Measurements from ENCODE around the gene CUTA.
"Not testable (repeated sequence)": the region's sequence is repeated elsewhere in the genome, so short reads cannot be mapped to it uniquely, and the experiment has no call there.

Gene CUTA

GRCh38 chr6:33399881-33400280, 18.0 kb downstream of the CUTA start:
- DNase-seq, result not testable (repeated sequence)

- not testable (repeated sequence) for DNase-seq
These were observed 19.3 kb downstream of the CUTA start for GRCh38 chr6:33398601-33399000.

GRCh38 chr6:33397541-33397940, 20.4 kb downstream of the CUTA start:
- DNase-seq, result no peak

GRCh38 chr6:33392979-33393378, 24.9 kb downstream of the CUTA start:
- DNase-seq, result no peak

GRCh38 chr6:33392595-33392948, 25.3 kb downstream of the CUTA start:
- no peak for DNase-seq

- peak; percentile 68 for DNase-seq
These were observed 25.8 kb downstream of the CUTA start for GRCh38 chr6:33391922-33392594.

GRCh38 chr6:33391278-33391921, 26.5 kb downstream of the CUTA start, which contains the start of gene KIFC1:
TSS of gene KIFC1 (plus strand) at chr6:33391823. CDS start at chr6:33391986, 163 bp downstream.
- peak; percentile 100 for DNase-seq

- DNase-seq, result no peak
These were observed 27.1 kb downstream of the CUTA start for GRCh38 chr6:33390767-33391277.

GRCh38 chr6:33390173-33390572, 27.7 kb downstream of the CUTA start:
- DNase-seq, result no peak

- DNase-seq, result no peak
These were observed 33.3 kb downstream of the CUTA start for GRCh38 chr6:33384581-33385020.

- no peak for DNase-seq
These were observed 34.3 kb downstream of the CUTA start for GRCh38 chr6:33383427-33384185.

- DNase-seq, result no peak
These were observed 37.5 kb downstream of the CUTA start for GRCh38 chr6:33380272-33380981.

GRCh38 chr6:33379184-33379583, 38.7 kb downstream of the CUTA start:
- DNase-seq, result not testable (repeated sequence)

GRCh38 chr6:33377171-33377570, 40.7 kb downstream of the CUTA start:
- no peak for DNase-seq

- no peak for DNase-seq
These were observed 42.7 kb downstream of the CUTA start for GRCh38 chr6:33375143-33375671.

GRCh38 chr6:33373960-33374910, 43.7 kb downstream of the CUTA start:
- DNase-seq, result no peak

GRCh38 chr6:33372526-33373123, 45.3 kb downstream of the CUTA start:
- no peak for DNase-seq

GRCh38 chr6:33371901-33372300, 46.0 kb downstream of the CUTA start:
- not testable (repeated sequence) for DNase-seq

- DNase-seq, result not testable (repeated sequence)
These were observed 50.2 kb downstream of the CUTA start for GRCh38 chr6:33367715-33368025.

- no peak for DNase-seq
These were observed 50.7 kb downstream of the CUTA start for GRCh38 chr6:33367009-33367714.
